HepG2 (cell line): ENCODE results near the gene OR10AD1.
"Not testable (repeated sequence)": the region's sequence is repeated elsewhere in the genome, so short reads cannot be mapped to it uniquely, and the experiment has no call there.

ENCODE experiments used
- CHD4 ChIP-seq: fragments of 200-600 bp; sonication (generic); IDR thresholded peaks from 2 replicates; pipeline ENCODE4 v1.7.0; 2017; ENCODE audit warnings: mild to moderate bottlenecking, low read length, borderline replicate concordance
- CTCF ChIP-seq: sonication (generic); formaldehyde crosslinking; IDR thresholded peaks from 2 replicates; pipeline ENCODE4 v1.5.0; 2020; ENCODE audit warnings: mild to moderate bottlenecking, missing genetic modification reagents, moderate library complexity
- POLR2A ChIP-seq, 2 experiments: IDR thresholded peaks; 2 replicates each; pipeline ENCODE4 v1.6.1; 2011; ENCODE audit warnings: low read depth in 2 of 2, low read length in 2 of 2, mild to moderate bottlenecking in 1 of 2, moderate library complexity in 1 of 2; ENCODE audit not compliant: insufficient read depth in 1 of 2
- POLR2AphosphoS5 ChIP-seq: IDR thresholded peaks from 2 replicates; pipeline ENCODE4 v1.6.1; 2012; ENCODE audit warnings: low read depth, low read length
- SIN3B ChIP-seq: fragments of 150-350 bp; IDR thresholded peaks from 2 replicates; pipeline ENCODE4 v1.6.1; 2014; ENCODE audit warnings: low read length
- ZFP62 ChIP-seq: sonication (generic); formaldehyde crosslinking; IDR thresholded peaks from 2 replicates; pipeline ENCODE4 v1.4.0; 2020; ENCODE audit warnings: missing genetic modification reagents
- ZNF589 ChIP-seq: sonication (generic); formaldehyde crosslinking; conservative IDR thresholded peaks from 2 replicates; pipeline ENCODE4 v1.8.0; 2022; ENCODE audit warnings: mild to moderate bottlenecking, moderate library complexity, missing genetic modification reagents

GRCh38 chr12:48209495-48209894 is 6.4 kb upstream of the OR10AD1 start:
- TF ChIP-seq POLR2A (IDR thresholded peaks at IDR 0.05; ENCODE audit: insufficient read depth in 1 of 2, low read depth in 2 of 2, low read length in 2 of 2); SIN3B; CTCF; ZFP62; CHD4; POLR2AphosphoS5; ZNF589 (CRISPR knock-in tag): not testable (repeated sequence)
